AG09319 (cell line): ENCODE results near the gene PCDH19.

Source experiments
- DNase-seq: peaks from one replicate; pipeline ENCODE4 v3.0.0-alpha.2; 2010; ENCODE audit warnings: low read depth; ENCODE audit errors: extremely low read depth
- CTCF ChIP-seq: IDR thresholded peaks from 2 replicates; pipeline ENCODE4 v1.5.1; 2011; ENCODE audit warnings: low read depth, mild to moderate bottlenecking, inconsistent platforms, low read length, moderate library complexity

Gene PCDH19

GRCh38 chrX:100264200-100264599 lies 145.9 kb downstream of the PCDH19 start:
- TF ChIP-seq CTCF: no peak
- no peak for DNase-seq

- no peak for DNase-seq
- TF ChIP-seq CTCF: no peak
Measured at GRCh38 chrX:100263650-100264049, 146.4 kb downstream of the PCDH19 start.

GRCh38 chrX:100248885-100249493 lies 161.1 kb downstream of the PCDH19 start:
- TF ChIP-seq CTCF: no peak
- DNase-seq: no peak

GRCh38 chrX:100247826-100248225 lies 162.2 kb downstream of the PCDH19 start:
- no peak for DNase-seq
- TF ChIP-seq CTCF: no peak

- no peak for TF ChIP-seq CTCF
- DNase-seq: no peak
Measured at GRCh38 chrX:100244681-100245080, 165.4 kb downstream of the PCDH19 start.
